Epithelial cell of esophagus (primary cell): Measurements from ENCODE around the gene CADM3.

Source experiments
- DNase-seq: peaks from one replicate; pipeline ENCODE4 v3.0.0; 2010; ENCODE audit warnings: low read depth
- H3K4me3 ChIP-seq: 2 replicates; pipeline ENCODE4 v1.5.1; 2011; ENCODE audit warnings: mild to moderate bottlenecking, low read length, control low read depth
- TF ChIP-seq, protein P1 (sequence below): IDR thresholded peaks from 2 replicates; pipeline ENCODE4 v1.5.1; 2011; ENCODE audit warnings: low read depth, mild to moderate bottlenecking, low read length, control low read depth, inconsistent platforms; ENCODE audit not compliant: insufficient read depth; ENCODE audit errors: missing control alignments

Gene CADM3

DNA sequence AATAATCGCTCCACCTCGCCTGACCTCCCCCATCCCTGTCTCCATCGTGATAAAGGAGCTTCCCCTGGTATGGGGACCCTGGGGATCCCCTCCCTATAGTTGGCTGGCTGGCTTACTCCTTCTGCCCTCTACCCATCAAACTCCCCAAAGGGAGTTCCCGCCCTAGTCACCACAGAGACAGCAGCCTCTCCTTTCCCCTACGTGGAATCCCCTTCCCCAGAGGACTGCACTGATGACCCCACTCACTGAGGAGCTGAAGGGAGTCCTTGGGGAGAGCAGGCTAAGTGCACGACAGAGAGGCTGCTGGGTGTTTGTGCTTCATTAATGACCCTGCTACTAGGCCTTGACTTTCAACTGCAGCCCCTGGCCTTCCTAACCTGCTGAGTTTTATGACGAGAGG is 1.9 kb downstream of the CADM3 start:
- H3K4me3 ChIP-seq = no peak overlapping the region
- DNase-seq = no peak
- TF ChIP-seq, protein P1, sequence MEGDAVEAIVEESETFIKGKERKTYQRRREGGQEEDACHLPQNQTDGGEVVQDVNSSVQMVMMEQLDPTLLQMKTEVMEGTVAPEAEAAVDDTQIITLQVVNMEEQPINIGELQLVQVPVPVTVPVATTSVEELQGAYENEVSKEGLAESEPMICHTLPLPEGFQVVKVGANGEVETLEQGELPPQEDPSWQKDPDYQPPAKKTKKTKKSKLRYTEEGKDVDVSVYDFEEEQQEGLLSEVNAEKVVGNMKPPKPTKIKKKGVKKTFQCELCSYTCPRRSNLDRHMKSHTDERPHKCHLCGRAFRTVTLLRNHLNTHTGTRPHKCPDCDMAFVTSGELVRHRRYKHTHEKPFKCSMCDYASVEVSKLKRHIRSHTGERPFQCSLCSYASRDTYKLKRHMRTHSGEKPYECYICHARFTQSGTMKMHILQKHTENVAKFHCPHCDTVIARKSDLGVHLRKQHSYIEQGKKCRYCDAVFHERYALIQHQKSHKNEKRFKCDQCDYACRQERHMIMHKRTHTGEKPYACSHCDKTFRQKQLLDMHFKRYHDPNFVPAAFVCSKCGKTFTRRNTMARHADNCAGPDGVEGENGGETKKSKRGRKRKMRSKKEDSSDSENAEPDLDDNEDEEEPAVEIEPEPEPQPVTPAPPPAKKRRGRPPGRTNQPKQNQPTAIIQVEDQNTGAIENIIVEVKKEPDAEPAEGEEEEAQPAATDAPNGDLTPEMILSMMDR = no peak

DNA sequence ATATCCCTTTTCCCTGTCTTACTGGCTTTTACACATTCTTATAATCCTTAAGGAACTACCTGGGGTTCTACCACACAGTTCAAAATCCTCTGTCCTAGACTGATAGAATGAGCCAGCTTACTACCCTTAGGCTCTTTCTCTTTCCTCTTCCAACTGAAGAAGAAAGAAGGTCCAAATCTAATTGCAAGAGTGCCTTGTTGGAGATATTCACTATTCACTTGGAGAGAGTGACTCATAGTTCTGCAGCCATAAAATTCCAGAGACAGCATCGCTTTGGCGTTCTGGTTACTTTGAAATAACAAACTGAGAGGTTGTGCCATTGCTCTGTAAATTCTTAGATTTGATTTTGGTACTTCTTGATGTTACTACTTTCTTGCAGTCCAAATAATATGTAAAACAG is 4.2 kb downstream of the CADM3 start:
- TF ChIP-seq, protein P1 = no peak
- DNase-seq = no peak
- H3K4me3 ChIP-seq = no peak overlapping the region

DNA sequence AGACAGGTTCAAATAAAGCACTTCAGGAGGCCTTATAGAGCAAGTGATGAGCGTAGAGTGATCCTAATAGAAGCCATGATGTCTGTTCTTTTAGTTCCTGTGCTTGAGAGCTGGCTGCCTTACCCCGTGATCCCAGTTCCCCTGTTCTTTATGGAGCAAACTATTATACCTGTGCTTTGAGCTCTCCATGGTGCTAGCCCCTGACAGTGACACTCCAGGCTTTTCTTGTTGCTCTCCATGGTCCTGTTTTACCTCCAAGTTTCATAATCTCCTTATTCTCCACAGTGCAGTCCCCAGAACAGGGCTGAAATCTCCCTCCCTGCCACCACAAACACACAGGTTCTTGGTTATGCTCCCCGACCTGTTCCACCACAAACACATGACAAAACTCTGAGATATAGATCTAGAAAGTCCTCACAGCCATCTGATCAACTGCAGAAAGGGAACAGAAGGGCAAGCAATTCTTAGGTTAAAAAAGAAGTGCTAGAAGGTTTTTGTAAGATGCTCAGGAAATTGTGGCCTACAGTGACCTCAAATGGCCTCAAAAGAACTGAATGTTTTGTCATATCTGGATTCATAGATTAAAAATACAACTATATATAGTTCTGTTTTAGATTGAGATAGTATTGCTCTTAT is 6.0 kb downstream of the CADM3 start:
- TF ChIP-seq, protein P1 = no peak
- peak; percentile 89 for DNase-seq
- no peak overlapping the region for H3K4me3 ChIP-seq

DNA sequence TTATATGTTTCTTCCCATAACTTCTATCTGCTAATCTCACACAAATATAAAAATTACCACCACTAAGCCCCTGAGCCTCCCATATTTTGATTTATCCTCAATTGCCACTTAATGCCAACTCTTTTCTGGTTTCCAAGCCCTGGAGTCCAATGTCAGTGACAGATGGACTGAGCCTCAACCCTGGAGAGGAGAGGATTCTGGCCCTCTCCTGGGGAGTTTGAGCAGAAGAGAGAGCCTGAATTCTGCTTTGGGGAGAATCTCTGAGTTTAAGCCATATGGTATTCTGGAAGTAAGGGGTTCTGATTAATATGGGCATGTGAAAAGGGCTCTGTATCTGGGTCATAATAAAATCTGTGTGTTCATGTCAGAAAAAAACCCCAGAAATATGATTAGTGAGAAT is 8.5 kb downstream of the CADM3 start:
- TF ChIP-seq, protein P1 = no peak
- DNase-seq = no peak

DNA sequence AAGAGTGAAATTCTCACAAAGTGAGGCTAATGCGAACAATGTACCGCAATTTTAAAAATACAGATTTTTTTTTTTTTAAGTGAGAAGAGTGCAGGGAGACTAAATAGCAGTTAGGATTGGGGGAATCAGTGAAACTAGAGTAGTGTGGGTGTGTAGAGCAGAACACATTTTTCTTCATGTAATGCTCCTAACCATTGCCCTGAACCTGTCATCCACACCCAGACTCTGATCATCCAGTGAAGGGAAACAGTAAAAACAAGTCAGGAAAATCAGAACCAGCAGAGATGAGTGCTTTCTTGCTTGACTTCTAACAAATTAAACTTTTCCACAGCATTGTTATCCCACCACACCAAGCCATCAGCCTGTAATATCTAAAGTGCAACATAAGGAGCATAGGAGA is 9.1 kb downstream of the CADM3 start:
- H3K4me3 ChIP-seq = no peak overlapping the region
- no peak for DNase-seq
- TF ChIP-seq, protein P1 = no peak

More for the DNA sequence above, 8.5 kb downstream of the CADM3 start:
- H3K4me3 ChIP-seq = no peak overlapping the region

DNA sequence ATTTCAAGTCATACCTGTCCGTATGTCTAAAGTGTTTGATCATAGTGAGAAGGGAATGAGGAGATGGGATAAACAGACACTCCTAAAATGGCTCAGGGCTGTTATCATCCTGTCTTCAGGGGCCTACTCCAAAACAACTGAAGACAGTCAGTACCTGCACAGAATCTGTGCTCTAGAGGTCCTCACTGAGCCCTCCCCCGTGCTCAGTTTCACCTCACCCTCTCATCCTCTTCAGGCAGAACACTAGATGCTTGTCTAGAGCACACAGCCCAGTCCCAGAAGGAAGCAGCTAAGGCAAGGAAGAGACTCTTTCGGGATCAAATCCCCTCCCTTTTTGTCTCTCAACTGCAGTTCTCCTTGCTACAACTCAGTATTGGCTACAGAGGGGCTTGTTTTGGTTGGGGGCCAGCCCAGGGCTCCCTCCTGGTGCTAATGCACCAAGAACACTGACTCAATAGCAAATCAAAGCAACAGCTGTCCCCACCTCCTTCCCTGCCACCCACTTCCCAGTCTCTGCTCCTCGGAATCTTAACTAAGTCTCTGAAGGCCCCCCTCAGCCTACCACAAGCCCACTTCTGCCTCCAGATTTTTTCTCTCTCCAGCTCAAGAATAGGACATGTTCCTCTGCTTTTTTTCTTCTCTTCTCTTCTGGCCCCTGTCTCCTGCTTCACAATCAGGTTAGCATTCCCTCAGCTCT is 10.1 kb downstream of the CADM3 start:
- DNase-seq = no peak
- TF ChIP-seq, protein P1 = no peak

DNA sequence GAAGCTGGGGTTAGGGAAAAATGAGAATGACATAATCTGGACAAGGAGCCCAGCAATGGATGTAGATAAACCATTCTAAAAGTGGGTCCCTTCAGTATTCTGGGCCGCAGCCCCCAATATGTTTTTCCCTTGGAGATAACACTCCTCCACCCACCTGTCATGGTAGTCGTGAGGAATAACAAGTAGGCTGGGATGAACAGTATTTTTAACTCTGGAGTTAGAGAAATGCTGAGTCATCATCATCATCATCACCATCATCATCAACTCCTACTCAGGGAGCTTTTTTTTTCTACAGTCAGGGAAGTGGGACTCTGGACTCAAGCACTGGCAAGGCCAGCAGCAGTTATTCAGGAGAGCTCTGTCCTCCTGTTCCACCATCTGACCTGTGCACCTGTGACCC is 12.8 kb downstream of the CADM3 start:
- H3K4me3 ChIP-seq = no peak overlapping the region
- no peak for DNase-seq

More for the DNA sequence above, 10.1 kb downstream of the CADM3 start:
- H3K4me3 ChIP-seq = no peak overlapping the region

More for the DNA sequence above, 12.8 kb downstream of the CADM3 start:
- TF ChIP-seq, protein P1 = no peak
